SJSA1 (cell line): ENCODE data around the gene EGR4. TPM values are rescaled to one million over a fixed set of nuclear protein-coding genes. Genes with fewer than 3 reads are reported as not detected.

Source experiments
- DNase-seq, 2 experiments: peaks; one replicate each; pipeline ENCODE4 v3.0.0-alpha.2; 2015 to 2020; ENCODE audit warnings: low spot score in 2 of 2, low read depth in 1 of 2
- H3K27ac ChIP-seq: fragments of 250-450 bp; sonication (Bioruptor Pico); 2 replicates; pipeline ENCODE4 v1.5.1; 2020; ENCODE audit warnings: mild to moderate bottlenecking, moderate library complexity
- H3K27me3 ChIP-seq: fragments of 250-450 bp; sonication (Bioruptor Pico); replicated peaks from 2 replicates; pipeline ENCODE4 v1.5.1; 2020; ENCODE audit warnings: mild to moderate bottlenecking, moderate library complexity
- H3K36me3 ChIP-seq: fragments of 250-450 bp; sonication (Bioruptor Pico); 2 replicates; pipeline ENCODE4 v1.5.1; 2020; ENCODE audit warnings: mild to moderate bottlenecking
- H3K4me1 ChIP-seq: fragments of 250-450 bp; sonication (Bioruptor Pico); replicated peaks from 2 replicates; pipeline ENCODE4 v1.6.1; 2021; ENCODE audit warnings: mild to moderate bottlenecking
- H3K4me3 ChIP-seq: fragments of 250-450 bp; sonication (Bioruptor Pico); 2 replicates; pipeline ENCODE4 v1.5.1; 2020; ENCODE audit warnings: mild to moderate bottlenecking
- H3K9me3 ChIP-seq: fragments of 250-450 bp; sonication (Bioruptor Pico); replicated peaks from 2 replicates; pipeline ENCODE4 v1.5.1; 2020; ENCODE audit warnings: mild to moderate bottlenecking
- total RNA-seq: library from RNA; depleted of rRNA; stranded (reverse); fragments of >200 nt; shearing (Covaris generic); gene quantifications from 2 replicates; pipeline ENCODE4 v1.2.3, GENCODE V29; 2014; rRNA removed

Gene EGR4
- not detected in 2 replicates for total RNA-seq

DNA sequence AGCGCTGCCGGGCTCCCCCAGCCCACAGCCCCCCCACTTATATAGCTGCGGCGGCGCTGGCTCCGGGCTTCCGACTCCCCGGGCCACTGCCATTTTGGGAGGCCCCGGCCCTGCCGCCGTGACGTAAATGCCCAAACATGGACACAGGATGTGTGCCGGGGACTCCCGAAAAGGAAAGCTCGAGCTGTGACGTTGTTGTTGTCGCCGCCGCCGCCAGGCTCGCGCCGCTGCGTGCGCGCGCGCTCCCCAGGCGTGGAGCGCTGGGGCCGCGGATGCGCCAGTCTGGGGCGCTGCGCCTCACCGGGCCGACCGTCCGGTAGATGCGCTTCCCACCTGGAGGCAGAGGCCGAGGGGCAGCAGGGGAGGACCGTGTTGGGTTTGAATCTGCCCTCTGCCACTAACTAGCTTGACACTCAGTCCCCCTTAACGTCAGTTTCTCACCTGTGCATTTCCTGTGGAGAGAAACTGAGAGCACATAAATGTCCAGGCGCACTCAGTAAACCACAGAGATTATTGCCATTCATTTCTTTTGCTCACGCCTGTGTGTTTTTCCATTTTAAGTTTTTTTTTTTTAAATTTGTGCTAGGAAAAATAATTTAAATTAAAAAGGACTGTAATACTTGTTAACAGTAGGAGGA lies at the start of gene EGR4:
Gene EGR4 (minus strand): TSS at position 15 of the 638 bp plus-strand sequence. CDS start 231 bp downstream, outside the sequence.
- Histone ChIP-seq H3K27ac (no peak within 1 kb of the TSS), H3K9me3 (peaks cover 2% of the 10 kb centered on the region; the same call in 1 of the 2 replicates), H3K36me3 (no peaks in the 10 kb centered on the region), H3K4me1 (peaks cover 19% of the 10 kb centered on the region), H3K4me3 (peak within 1 kb of the TSS; percentile 35), H3K27me3 (peaks cover 90% of the 10 kb centered on the region)
- peak; percentile 23 to 64 for DNase-seq

DNA sequence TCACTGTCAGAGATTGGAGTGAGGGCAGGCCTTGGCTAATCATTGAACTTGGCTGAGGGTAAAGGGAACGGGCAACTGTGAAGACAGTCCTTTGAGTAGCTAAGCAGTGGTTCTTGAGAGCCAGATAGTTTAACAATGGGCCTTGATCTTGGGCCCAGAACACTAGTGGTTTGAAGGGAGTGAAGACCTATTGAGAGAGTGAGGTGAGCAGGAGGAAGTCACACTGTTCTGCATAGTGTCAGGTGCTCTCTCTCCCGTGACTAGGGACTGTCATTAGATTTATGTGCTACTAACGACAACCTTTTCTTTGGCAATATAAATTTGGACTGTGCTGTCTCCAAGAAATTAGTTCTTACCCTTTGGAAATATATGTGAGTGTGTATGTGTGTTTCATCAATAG lies 47.7 kb upstream of the EGR4 start:
- H3K4me1 ChIP-seq: no peaks in the 10 kb centered on the region
- no peaks in the 10 kb centered on the region for H3K9me3 ChIP-seq
- DNase-seq: no peak
- no peak overlapping the region for H3K27ac ChIP-seq
- no peak overlapping the region for H3K4me3 ChIP-seq
- H3K36me3 ChIP-seq: no peaks in the 10 kb centered on the region
- H3K27me3 ChIP-seq: peaks cover 24% of the 10 kb centered on the region

DNA sequence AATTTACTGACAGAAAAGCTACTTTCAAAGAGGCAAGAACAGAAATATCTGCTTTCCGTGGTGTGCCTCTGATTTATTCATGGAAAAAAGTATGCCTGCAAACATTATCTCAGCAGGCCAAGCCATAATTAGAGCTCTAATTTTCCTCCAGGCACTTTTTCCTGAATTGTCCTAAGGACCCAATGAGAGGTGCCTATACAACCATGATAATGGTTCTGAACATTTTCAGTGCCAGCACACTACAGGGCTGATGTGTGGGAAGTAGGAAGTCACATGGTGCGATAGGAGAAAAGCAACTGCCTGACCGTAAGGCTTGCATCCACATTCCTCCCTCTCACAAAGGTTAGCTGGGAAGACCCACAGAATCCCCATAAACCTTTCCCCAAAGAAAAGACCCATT lies 45.9 kb upstream of the EGR4 start:
- no peak overlapping the region for H3K27ac ChIP-seq
- DNase-seq: no peak
- no peaks in the 10 kb centered on the region for H3K4me1 ChIP-seq
- no peak overlapping the region for H3K4me3 ChIP-seq
- no peaks in the 10 kb centered on the region for H3K9me3 ChIP-seq
- H3K27me3 ChIP-seq: peaks cover 24% of the 10 kb centered on the region
- H3K36me3 ChIP-seq: no peaks in the 10 kb centered on the region

DNA sequence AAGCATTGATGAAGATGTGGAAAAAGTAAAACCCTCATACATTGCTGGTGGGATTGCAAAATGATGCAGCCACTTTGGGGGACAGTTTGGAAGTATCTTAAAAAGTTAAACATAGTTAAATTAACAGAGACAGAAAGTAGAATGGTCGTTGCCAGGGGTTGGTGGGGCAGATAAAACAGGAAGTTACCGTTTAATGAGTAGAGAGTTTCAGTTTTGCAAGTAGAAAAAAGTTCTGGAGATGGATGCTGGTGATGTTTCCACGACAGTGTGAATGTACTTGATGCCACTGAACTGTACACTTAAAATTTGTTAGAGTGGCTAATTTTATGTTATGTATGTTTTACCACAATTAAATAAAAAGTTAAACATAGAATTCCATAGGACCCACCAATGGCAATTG lies 44.5 kb upstream of the EGR4 start:
- Histone ChIP-seq H3K4me1 (no peaks in the 10 kb centered on the region), H3K9me3 (no peaks in the 10 kb centered on the region), H3K36me3 (no peaks in the 10 kb centered on the region), H3K4me3 (no peak overlapping the region), H3K27me3 (peaks cover 22% of the 10 kb centered on the region), H3K27ac (no peak overlapping the region)
- no peak for DNase-seq

DNA sequence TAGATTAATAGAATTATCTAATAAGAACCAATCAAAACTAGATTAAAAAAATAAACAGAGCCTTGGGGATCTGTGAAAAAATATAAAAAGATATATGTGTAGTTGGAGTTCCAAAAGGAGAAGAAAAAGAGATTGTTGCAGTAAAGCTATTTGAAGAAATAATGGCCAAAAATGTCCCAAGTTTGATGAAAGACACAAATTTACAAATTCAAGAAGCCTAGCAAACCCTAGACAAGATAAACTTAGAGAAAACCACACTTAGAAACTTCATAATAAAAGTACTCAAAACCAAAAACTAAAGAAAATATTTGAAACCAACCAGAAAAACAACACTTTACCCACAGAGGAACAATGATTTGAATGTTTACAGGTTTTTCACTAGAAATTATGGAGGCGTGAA lies 41.3 kb upstream of the EGR4 start:
- no peak overlapping the region for H3K4me3 ChIP-seq
- no peaks in the 10 kb centered on the region for H3K36me3 ChIP-seq
- H3K4me1 ChIP-seq: no peaks in the 10 kb centered on the region
- peaks cover 20% of the 10 kb centered on the region for H3K27me3 ChIP-seq
- H3K27ac ChIP-seq: no peak overlapping the region
- H3K9me3 ChIP-seq: no peaks in the 10 kb centered on the region
- no peak for DNase-seq

DNA sequence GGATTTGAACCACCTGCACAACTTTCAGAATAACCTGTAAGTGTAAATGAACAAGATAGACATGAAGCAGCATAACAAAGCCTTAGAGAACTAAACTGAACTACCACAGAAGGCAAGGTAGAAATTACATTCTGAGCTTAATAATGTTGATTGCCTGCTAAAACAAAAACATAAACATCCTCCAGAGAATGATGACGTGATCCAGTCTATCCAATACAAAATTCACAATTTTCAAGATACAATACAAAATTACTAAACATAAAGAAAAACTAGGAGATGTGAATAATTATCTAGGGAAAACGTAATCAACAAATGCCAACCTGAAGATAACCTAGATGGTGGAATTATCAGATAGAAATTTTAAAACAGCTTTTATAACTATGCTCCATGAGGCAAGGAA lies 40.7 kb upstream of the EGR4 start:
- Histone ChIP-seq H3K9me3 (no peaks in the 10 kb centered on the region), H3K27me3 (peaks cover 20% of the 10 kb centered on the region), H3K4me1 (no peaks in the 10 kb centered on the region), H3K4me3 (no peak overlapping the region), H3K27ac (no peak overlapping the region), H3K36me3 (no peaks in the 10 kb centered on the region)
- no peak for DNase-seq

DNA sequence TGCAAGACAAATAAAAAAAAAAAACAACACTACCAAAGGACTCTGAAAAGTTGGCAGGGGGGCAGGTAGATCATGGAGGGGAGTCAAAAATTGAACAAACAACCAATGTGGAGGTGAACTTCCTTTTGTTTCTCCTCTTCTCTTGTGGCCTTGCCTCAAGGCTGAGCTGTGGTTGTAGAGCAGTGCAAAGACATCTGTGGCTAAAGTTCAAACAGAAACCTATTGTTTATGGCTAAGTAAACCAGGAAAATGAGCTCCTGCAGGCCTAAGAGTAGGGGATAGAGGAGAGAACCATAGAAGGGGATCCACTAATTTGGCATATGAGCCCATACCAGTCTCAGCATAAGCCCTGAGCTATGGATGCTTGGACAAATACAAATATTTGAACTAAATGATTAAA lies 40.2 kb upstream of the EGR4 start:
- Histone ChIP-seq H3K4me3 (no peak overlapping the region), H3K4me1 (no peaks in the 10 kb centered on the region), H3K36me3 (no peaks in the 10 kb centered on the region), H3K27me3 (peaks cover 15% of the 10 kb centered on the region), H3K9me3 (no peaks in the 10 kb centered on the region), H3K27ac (no peak overlapping the region)
- no peak for DNase-seq

DNA sequence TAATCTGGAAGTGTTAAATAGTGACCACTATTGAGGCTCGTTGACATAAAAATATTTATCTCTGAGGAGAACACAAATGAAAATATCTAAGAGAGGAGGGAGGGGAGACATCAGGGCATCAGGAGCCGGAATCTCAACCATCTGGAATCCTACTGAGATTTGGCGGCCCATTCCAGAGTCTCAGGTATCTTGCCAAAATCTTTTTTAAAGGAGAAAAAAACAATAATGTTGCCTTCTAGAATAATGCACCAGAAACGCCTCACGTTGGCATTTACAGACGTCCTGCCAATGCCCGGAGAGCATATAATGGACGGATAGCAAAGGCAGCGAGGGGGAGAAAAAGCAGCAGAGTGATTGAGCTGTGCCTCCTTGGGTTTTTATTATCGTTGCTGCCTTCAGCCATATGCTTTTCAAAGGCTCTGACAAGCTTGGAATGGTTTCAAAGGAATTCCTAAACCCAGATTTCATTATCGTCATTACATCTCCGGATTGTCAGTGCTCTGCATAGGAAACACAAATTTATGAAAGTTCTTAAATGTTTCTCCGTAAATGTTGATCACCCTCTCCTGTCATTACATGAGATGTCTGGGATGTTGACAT lies 30.9 kb upstream of the EGR4 start:
- Histone ChIP-seq H3K27me3 (peaks cover 42% of the 10 kb centered on the region), H3K9me3 (no peaks in the 10 kb centered on the region; the same call in 1 of the 2 replicates), H3K36me3 (no peaks in the 10 kb centered on the region), H3K4me1 (no peaks in the 10 kb centered on the region), H3K4me3 (no peak overlapping the region), H3K27ac (no peak overlapping the region)
- no peak for DNase-seq

DNA sequence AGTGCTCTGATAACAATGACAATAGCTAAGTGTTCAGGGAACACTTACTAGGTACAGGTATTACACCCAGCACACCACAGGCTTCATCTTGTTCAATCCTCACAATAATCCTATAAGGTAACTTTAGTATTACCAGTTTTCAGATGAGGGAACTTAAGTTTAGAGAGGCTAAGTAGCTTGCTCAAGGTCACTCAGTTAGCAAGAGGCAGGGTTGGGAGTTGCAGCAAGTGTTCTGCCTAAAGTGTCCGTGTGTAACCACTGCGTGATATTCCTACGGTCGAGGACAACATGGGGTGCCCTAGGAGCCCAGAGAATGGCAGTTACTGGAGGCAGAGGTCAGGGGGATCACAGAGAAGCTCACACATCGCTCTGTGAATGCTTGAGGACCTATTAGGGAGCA lies 30.2 kb upstream of the EGR4 start:
- Histone ChIP-seq H3K36me3 (no peaks in the 10 kb centered on the region), H3K4me3 (no peak overlapping the region), H3K27ac (no peak overlapping the region), H3K9me3 (no peaks in the 10 kb centered on the region; the same call in 1 of the 2 replicates), H3K4me1 (no peaks in the 10 kb centered on the region), H3K27me3 (peaks cover 47% of the 10 kb centered on the region)
- DNase-seq: no peak

DNA sequence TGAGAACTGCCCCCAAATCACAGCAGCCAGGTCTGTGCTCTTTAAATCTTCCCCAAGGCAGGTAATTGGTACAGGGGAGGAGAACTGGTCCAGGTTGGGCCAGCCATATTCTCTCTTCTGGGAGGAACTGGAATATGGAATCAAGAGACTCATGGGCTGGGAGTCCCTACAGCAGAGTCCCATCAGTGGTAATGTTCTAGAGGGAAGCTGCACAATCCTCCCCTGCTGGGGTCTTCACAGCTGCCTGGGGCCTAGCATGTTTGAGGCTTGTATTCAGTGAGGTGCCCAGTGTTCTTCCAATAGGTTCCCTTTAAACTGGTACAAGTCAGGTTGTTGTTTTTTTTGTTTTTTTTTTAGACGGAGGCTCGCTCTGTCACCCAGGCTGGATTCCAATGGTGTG lies 21.1 kb upstream of the EGR4 start:
- Histone ChIP-seq H3K36me3 (no peaks in the 10 kb centered on the region), H3K4me3 (no peak overlapping the region), H3K9me3 (no peaks in the 10 kb centered on the region), H3K4me1 (no peaks in the 10 kb centered on the region), H3K27me3 (peaks cover 21% of the 10 kb centered on the region), H3K27ac (no peak overlapping the region)
- no peak for DNase-seq

DNA sequence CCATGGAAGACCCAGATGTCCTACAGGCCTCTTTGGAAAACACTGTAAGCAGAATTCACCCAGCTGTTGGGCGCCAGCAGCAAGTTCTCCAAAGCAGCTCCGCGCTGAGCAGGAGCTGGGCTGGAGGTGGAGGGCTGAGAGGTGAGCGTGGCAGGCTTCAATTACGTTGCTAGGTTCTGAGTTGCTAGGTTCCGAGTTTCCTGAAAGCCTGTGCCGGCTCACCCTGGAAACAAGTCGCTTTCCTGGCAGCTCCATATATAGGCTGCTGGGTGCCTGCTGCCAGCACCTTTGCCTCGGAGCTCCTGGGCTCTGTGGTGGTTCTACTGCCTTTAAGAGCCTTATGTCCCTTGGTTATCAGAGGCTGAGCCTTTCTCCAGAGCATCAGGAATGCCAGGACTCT lies 14.4 kb upstream of the EGR4 start:
- no peak overlapping the region for H3K4me3 ChIP-seq
- no peak for DNase-seq
- no peaks in the 10 kb centered on the region for H3K9me3 ChIP-seq
- peaks cover 24% of the 10 kb centered on the region for H3K27me3 ChIP-seq
- H3K27ac ChIP-seq: no peak overlapping the region
- H3K4me1 ChIP-seq: no peaks in the 10 kb centered on the region
- no peaks in the 10 kb centered on the region for H3K36me3 ChIP-seq

DNA sequence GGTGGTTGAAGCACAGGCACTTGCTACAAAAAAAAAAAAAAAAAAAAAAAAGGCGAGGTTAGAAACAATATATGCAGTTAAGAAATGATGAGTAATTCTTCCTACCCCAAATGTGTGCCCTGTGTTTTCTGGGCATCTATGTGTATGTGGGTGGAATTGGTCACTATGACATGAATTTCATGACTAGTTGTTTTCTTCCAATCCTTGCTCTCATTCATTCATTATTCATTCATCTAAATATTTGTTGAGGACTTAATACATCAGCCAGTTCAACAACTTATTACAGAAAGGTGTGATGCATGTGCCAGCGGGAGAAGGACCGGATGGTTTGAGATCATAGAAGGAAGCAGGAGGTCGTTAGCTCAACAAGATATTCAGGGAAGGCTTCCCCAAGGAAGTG lies 8.3 kb upstream of the EGR4 start:
- peaks cover 32% of the 10 kb centered on the region for H3K27me3 ChIP-seq
- no peaks in the 10 kb centered on the region for H3K36me3 ChIP-seq
- DNase-seq: no peak
- no peak overlapping the region for H3K27ac ChIP-seq
- H3K9me3 ChIP-seq: no peaks in the 10 kb centered on the region
- H3K4me3 ChIP-seq: no peak overlapping the region
- H3K4me1 ChIP-seq: no peaks in the 10 kb centered on the region

DNA sequence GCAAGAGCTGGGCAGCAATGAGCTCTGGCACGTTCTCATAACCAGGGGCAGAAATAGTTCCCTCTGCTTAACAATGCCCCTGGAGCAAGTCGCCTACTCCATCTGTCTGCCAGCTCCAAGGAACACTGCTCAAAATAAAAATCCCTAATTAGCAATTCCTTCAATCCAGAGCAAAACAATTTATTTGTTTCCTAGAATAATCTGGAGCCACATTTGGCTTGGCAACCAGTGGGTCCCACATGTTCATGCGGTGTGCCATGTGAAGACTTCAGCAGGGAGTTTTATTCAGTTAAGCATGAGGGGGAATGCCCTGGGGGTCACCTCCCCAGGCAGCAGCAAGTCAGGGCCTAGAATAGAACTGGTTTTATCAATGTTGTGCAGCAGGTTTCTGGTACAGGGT lies 7.6 kb upstream of the EGR4 start:
- DNase-seq: no peak
- no peak overlapping the region for H3K27ac ChIP-seq

DNA sequence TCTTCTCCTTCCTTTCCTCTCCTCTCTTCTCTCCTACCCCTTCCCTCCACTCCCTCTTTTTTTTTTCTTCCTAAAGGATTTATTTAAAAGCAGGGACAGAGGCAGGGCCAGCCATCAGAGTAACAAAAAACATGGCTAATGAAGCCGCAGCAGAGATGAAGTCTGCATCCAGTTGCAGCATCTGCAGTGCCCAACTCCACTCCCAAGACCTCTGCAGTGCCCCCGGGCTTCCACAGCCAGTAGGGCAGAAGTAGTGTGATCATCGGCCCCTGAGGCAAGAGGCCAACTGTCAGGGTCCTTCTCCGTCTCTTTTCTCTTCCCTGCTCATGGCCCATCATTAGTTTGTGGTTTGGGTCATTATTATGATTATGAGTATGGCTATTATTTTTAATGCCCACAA lies 4.2 kb upstream of the EGR4 start:
- H3K27me3 ChIP-seq: peaks cover 60% of the 10 kb centered on the region
- H3K4me3 ChIP-seq: no peak overlapping the region

More for the DNA sequence above, 7.6 kb upstream of the EGR4 start:
- no peak overlapping the region for H3K4me3 ChIP-seq
- H3K4me1 ChIP-seq: no peaks in the 10 kb centered on the region
- no peaks in the 10 kb centered on the region for H3K9me3 ChIP-seq
- H3K27me3 ChIP-seq: peaks cover 32% of the 10 kb centered on the region
- no peaks in the 10 kb centered on the region for H3K36me3 ChIP-seq

More for the DNA sequence above, 4.2 kb upstream of the EGR4 start:
- Histone ChIP-seq H3K9me3 (no peaks in the 10 kb centered on the region), H3K4me1 (peaks cover 11% of the 10 kb centered on the region), H3K27ac (no peak overlapping the region), H3K36me3 (no peaks in the 10 kb centered on the region)
- no peak for DNase-seq
